Body of pancreas (tissue), 4 donors: ENCODE results near the gene NUP88.

Experiments used
- POLR2A ChIP-seq, 3 donors: fragments of 450-650 bp; IDR thresholded peaks; one replicate each; pipeline ENCODE4 v1.6.1; 2016; ENCODE audit warnings: antibody characterized with exemption in 3 of 3, mild to moderate bottlenecking in 2 of 3
- TF ChIP-seq, protein P1 (sequence below), 7 experiments: fragments of 450-650 bp in 4 of 7; fragments of 200-600 bp in 3 of 7; sonication (generic) in 3 of 7; IDR thresholded peaks; one replicate each; pipeline ENCODE4 v1.5.1; 2016 to 2019; ENCODE audit warnings: antibody characterized with exemption in 7 of 7

DNA sequence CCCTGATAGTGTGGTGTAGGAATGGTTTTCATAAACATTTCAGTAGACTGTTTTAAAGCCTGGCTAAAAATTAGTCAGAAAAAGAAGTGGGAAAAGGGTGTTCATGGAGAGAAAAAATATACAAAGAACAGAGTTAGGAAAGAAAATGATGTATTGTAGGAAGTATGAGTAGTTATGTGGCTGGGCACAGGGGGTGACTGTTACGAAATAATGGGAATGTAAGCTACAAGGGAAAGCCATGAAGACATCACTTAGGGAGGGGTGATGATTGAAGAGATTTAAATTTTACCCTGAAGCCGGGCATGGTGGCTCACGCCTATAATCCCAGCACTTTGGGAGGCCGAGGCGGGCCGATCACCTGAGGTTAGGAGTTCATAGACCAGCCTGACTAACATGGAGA lies 55.3 kb downstream of the NUP88 start:
- TF ChIP-seq, protein P1, sequence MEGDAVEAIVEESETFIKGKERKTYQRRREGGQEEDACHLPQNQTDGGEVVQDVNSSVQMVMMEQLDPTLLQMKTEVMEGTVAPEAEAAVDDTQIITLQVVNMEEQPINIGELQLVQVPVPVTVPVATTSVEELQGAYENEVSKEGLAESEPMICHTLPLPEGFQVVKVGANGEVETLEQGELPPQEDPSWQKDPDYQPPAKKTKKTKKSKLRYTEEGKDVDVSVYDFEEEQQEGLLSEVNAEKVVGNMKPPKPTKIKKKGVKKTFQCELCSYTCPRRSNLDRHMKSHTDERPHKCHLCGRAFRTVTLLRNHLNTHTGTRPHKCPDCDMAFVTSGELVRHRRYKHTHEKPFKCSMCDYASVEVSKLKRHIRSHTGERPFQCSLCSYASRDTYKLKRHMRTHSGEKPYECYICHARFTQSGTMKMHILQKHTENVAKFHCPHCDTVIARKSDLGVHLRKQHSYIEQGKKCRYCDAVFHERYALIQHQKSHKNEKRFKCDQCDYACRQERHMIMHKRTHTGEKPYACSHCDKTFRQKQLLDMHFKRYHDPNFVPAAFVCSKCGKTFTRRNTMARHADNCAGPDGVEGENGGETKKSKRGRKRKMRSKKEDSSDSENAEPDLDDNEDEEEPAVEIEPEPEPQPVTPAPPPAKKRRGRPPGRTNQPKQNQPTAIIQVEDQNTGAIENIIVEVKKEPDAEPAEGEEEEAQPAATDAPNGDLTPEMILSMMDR (IDR thresholded peaks at IDR 0.05) = no peak
- TF ChIP-seq POLR2A (IDR thresholded peaks at IDR 0.05) = no peak
